Hepatocyte (in vitro differentiated cells): ENCODE data around the gene PCGF2. TPM values are rescaled to one million over a fixed set of nuclear protein-coding genes. Genes with fewer than 3 reads are reported as not detected.

Source experiments
- DNase-seq: peaks from one replicate; pipeline ENCODE4 v3.0.0-alpha.2; 2016; ENCODE audit warnings: low spot score
- H2AFZ ChIP-seq: fragments of 200-600 bp; sonication (generic); 2 replicates; pipeline ENCODE4 v1.6.0; 2016; ENCODE audit warnings: antibody characterized with exemption, mild to moderate bottlenecking
- H3K27ac ChIP-seq: fragments of 200-600 bp; sonication (generic); 2 replicates; pipeline ENCODE4 v1.5.1; 2016; ENCODE audit warnings: mild to moderate bottlenecking
- H3K27me3 ChIP-seq: fragments of 200-600 bp; sonication (generic); 2 replicates; pipeline ENCODE4 v1.6.1; 2016
- H3K36me3 ChIP-seq: fragments of 200-600 bp; sonication (generic); replicated peaks from 2 replicates; pipeline ENCODE4 v1.5.1; 2016; ENCODE audit warnings: low read depth; ENCODE audit not compliant: insufficient read depth
- H3K4me1 ChIP-seq: fragments of 200-600 bp; sonication (generic); 2 replicates; pipeline ENCODE4 v1.5.1; 2016; ENCODE audit warnings: mild to moderate bottlenecking, moderate library complexity; ENCODE audit not compliant: insufficient read depth
- H3K4me2 ChIP-seq: fragments of 200-600 bp; sonication (generic); 2 replicates; pipeline ENCODE4 v1.6.0; 2016
- H3K4me3 ChIP-seq: fragments of 200-600 bp; sonication (generic); 2 replicates; pipeline ENCODE4 v1.5.1; 2016; ENCODE audit warnings: mild to moderate bottlenecking
- H3K79me2 ChIP-seq: fragments of 200-600 bp; sonication (generic); 2 replicates; pipeline ENCODE4 v1.6.0; 2017; ENCODE audit warnings: mild to moderate bottlenecking
- H3K9me2 ChIP-seq: fragments of 200-600 bp; sonication (generic); replicated peaks from 2 replicates; pipeline ENCODE4 v1.6.0; 2017; ENCODE audit warnings: mild to moderate bottlenecking; ENCODE audit not compliant: insufficient read depth
- H3K9me3 ChIP-seq: fragments of 200-600 bp; sonication (generic); 2 replicates; pipeline ENCODE4 v1.5.1; 2016; ENCODE audit warnings: low read depth, mild to moderate bottlenecking
- H4K20me1 ChIP-seq: fragments of 200-600 bp; sonication (generic); 2 replicates; pipeline ENCODE4 v1.6.0; 2016; ENCODE audit warnings: mild to moderate bottlenecking; ENCODE audit not compliant: insufficient read depth, poor library complexity, severe bottlenecking
- CTCF ChIP-seq: fragments of 200-600 bp; sonication (generic); IDR thresholded peaks from 2 replicates; pipeline ENCODE4 v1.5.1; 2016; ENCODE audit warnings: antibody characterized with exemption, mild to moderate bottlenecking; ENCODE audit not compliant: poor library complexity
- EZH2 ChIP-seq: fragments of 200-600 bp; sonication (generic); IDR thresholded peaks from 2 replicates; pipeline ENCODE4 v1.6.1; 2016; ENCODE audit warnings: antibody characterized with exemption, mild to moderate bottlenecking, borderline replicate concordance
- EZH2phosphoT487 ChIP-seq: fragments of 200-600 bp; sonication (generic); IDR thresholded peaks from one replicate; pipeline ENCODE4 v1.6.1; 2018; ENCODE audit warnings: antibody characterized with exemption, mild to moderate bottlenecking, low read depth, moderate library complexity; ENCODE audit not compliant: unreplicated experiment, severe bottlenecking
- WGBS: methylation state at CpG from one replicate; pipeline ENCODE4 v1.1.6; 2016; ENCODE audit warnings: low lambda C conversion rate; ENCODE audit errors: missing lambda C conversion rate; 5-methylcytosine and 5-hydroxymethylcytosine counted together
- polyA plus RNA-seq: library from polyadenylated mRNA; unstranded; fragments of >200 nt; fragmentation: Nextera tagmentation; extraction: Ambion mirVana; gene quantifications from 2 replicates; pipeline ENCODE4 v1.2.1, GENCODE V29; 2016
- total RNA-seq: library from RNA; depleted of rRNA; stranded (reverse); fragments of >200 nt; gene quantifications from 2 replicates; pipeline ENCODE4 v1.2.3, GENCODE V29; 2014

The PCGF2 gene
- total and polyA plus RNA-seq, 2 experiments from 2014 or later, result 8.7 to 13.0 TPM

GRCh38 chr17:38768417-38768816 is 20.3 kb upstream of the PCGF2 start:
- H3K4me3 ChIP-seq, result no peak overlapping the region
- no peaks in the 10 kb centered on the region for H3K36me3 ChIP-seq
- no peaks in the 10 kb centered on the region for H3K9me3 ChIP-seq
- H3K4me2 ChIP-seq, result no peak overlapping the region
- H4K20me1 ChIP-seq, result no peaks in the 10 kb centered on the region
- H3K27ac ChIP-seq, result no peak overlapping the region
- no peak overlapping the region for H2AFZ ChIP-seq
- no peak for TF ChIP-seq EZH2phosphoT487
- no peak for TF ChIP-seq CTCF
- no peak for TF ChIP-seq EZH2
- no peaks in the 10 kb centered on the region for H3K4me1 ChIP-seq
- DNase-seq, result no peak
- H3K79me2 ChIP-seq, result no peaks in the 10 kb centered on the region
- H3K27me3 ChIP-seq, result no peaks in the 10 kb centered on the region
- no peaks in the 10 kb centered on the region for H3K9me2 ChIP-seq
- WGBS, result 84% methylated on average over 6 of the region's 6 CpGs

GRCh38 chr17:38766341-38766740 is 18.2 kb upstream of the PCGF2 start:
- Histone ChIP-seq H3K4me2 (no peak overlapping the region), H3K36me3 (no peaks in the 10 kb centered on the region), H3K79me2 (no peaks in the 10 kb centered on the region), H3K9me3 (no peaks in the 10 kb centered on the region), H3K27ac (no peak overlapping the region), H3K4me3 (no peak overlapping the region), H3K9me2 (no peaks in the 10 kb centered on the region), H3K4me1 (no peaks in the 10 kb centered on the region), H4K20me1 (no peaks in the 10 kb centered on the region), H2AFZ (no peak overlapping the region), H3K27me3 (no peaks in the 10 kb centered on the region)
- no peak for TF ChIP-seq EZH2
- TF ChIP-seq EZH2phosphoT487, result no peak
- TF ChIP-seq CTCF, result no peak
- DNase-seq, result no peak
- WGBS, result 94% methylated on average over 5 of the region's 5 CpGs

- no peaks in the 10 kb centered on the region for H3K27me3 ChIP-seq
- peaks cover under 1% of the 10 kb centered on the region for H3K79me2 ChIP-seq
- no peaks in the 10 kb centered on the region for H3K9me2 ChIP-seq
- TF ChIP-seq CTCF, result no peak
- TF ChIP-seq EZH2phosphoT487, result no peak
- no peak for TF ChIP-seq EZH2
- no peaks in the 10 kb centered on the region for H3K36me3 ChIP-seq
- 98% methylated on average over 3 of the region's 3 CpGs for WGBS
- no peaks in the 10 kb centered on the region for H3K9me3 ChIP-seq
- H3K4me1 ChIP-seq, result no peaks in the 10 kb centered on the region
- no peak for DNase-seq
- no peak overlapping the region for H3K27ac ChIP-seq
- H2AFZ ChIP-seq, result no peak overlapping the region
- H4K20me1 ChIP-seq, result no peaks in the 10 kb centered on the region
- no peak overlapping the region for H3K4me2 ChIP-seq
- H3K4me3 ChIP-seq, result no peak overlapping the region
Observed at GRCh38 chr17:38762231-38762630, 14.1 kb upstream of the PCGF2 start.

GRCh38 chr17:38761612-38762011 is 13.5 kb upstream of the PCGF2 start:
- H3K4me2 ChIP-seq, result no peak overlapping the region
- H2AFZ ChIP-seq, result no peak overlapping the region
- H4K20me1 ChIP-seq, result no peaks in the 10 kb centered on the region
- no peaks in the 10 kb centered on the region for H3K9me2 ChIP-seq
- no peaks in the 10 kb centered on the region for H3K9me3 ChIP-seq
- 77% methylated on average over 4 of the region's 4 CpGs for WGBS
- no peaks in the 10 kb centered on the region for H3K27me3 ChIP-seq
- TF ChIP-seq EZH2 (no peak), CTCF (peak; percentile 30)
- H3K79me2 ChIP-seq, result peaks cover 3% of the 10 kb centered on the region
- peak; percentile 37 for DNase-seq
- H3K4me1 ChIP-seq, result no peaks in the 10 kb centered on the region
- no peaks in the 10 kb centered on the region for H3K36me3 ChIP-seq
- H3K27ac ChIP-seq, result no peak overlapping the region
- H3K4me3 ChIP-seq, result no peak overlapping the region
